SHP77 treated with DMSO at 0.1 percent for 48 hours (cell line): ENCODE measurements around the gene CPNE4.

Source experiments
- DNase-seq: peaks from one replicate; lab custom pipeline; 2025; lab: John Stamatoyannopoulos, UW

Gene CPNE4

DNA sequence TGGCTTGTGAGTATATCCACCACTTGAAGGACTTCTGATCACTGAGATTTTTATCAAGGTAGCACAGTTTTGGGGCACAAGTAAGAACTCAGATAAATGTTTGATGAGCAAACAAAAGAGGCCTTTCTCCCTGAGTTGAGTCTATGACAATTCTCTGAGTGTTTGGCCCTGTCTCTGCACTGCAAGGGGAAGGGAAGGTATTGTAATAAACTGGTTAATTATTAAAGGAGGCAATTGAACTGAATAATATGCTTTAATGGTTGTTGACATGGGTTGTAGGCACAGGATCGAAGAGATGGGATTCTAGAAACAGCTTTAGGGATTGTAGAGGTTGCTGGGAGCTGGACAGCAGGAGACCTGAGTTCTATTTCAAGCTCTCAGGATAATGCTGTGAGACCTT lies 437.0 kb downstream of the CPNE4 start:
- DNase-seq, result no peak

DNA sequence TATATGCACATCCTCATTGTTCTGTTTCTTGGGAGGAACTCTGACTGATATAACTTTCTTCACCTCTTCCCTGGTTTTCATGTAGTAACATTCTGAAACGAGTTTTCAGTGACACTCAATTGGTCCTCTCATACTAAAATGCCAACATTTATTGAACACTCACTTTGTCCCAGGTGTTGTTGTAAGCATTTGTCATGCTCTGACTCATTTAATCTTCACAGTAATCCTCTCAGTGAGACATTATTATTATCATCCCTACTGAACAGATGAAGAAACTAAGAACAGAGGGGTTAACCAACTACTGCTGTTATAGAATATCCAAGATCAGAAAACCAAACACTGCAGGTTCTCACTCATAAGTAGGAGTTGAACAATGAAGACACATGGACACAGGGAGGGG lies 437.9 kb downstream of the CPNE4 start:
- no peak for DNase-seq

GRCh38 chr3:131591394-131592014 lies 443.3 kb downstream of the CPNE4 start:
- no peak for DNase-seq

GRCh38 chr3:131586277-131586676 lies 448.5 kb downstream of the CPNE4 start:
- DNase-seq, result no peak

DNA sequence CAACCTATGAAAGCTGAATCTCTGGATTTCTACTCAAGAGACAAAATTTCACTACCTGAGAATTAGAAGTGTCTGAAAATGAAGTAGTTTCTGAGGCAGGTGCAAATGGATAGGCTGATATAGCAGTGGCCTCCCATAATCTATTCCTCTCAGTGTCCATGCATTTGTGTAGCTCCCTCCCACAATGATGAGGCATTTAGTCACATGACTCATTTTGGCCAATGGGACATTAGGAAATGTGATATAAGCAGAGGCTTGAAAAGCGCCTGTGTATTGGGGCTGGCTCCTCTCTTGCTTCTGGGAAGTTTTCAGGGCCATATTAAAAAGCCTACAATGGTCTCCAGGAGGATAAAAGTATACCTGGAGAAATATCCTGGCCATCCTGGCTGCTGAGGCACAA lies 452.4 kb downstream of the CPNE4 start:
- DNase-seq, result no peak

- DNase-seq, result no peak
Observed at GRCh38 chr3:131568460-131568859, 466.4 kb downstream of the CPNE4 start.

DNA sequence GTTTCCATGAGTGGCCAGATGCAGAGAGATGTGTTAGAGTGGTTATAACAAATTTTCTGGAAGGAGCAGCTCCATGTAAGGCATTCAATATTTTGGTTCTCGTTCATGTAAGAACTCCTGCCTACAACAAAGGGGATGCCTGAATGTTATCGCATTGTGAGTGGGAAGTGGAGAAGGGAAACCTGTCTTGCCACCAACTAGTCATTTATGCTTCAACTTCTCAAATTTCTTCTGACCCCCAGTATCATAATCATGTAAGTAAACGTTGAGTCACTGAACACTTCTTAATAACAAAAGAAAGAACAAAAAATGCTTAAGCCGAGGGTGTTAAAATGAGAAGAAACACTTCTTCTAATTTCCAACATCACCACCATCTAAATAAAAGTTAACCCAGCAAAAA lies 470.0 kb downstream of the CPNE4 start:
- DNase-seq, result no peak

DNA sequence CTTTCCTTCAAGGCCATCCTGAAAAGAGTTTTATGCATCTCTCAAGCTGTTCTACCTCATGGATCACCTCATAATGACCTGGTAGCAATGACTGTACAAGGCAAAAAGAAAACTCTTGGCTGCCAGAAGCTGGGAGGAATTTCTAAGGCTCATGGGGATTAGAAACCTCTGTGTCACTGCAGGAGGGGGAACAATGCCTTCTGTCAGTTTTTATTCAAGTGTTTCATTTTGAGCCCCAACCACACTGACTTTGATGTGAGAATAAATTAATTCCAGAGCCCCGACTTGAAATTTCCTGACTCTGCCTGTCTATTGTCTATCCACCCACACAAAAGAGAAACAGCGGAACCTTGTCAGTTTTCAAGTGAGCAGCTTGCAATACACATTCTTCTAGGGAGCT lies 473.3 kb downstream of the CPNE4 start:
- DNase-seq, result no peak

DNA sequence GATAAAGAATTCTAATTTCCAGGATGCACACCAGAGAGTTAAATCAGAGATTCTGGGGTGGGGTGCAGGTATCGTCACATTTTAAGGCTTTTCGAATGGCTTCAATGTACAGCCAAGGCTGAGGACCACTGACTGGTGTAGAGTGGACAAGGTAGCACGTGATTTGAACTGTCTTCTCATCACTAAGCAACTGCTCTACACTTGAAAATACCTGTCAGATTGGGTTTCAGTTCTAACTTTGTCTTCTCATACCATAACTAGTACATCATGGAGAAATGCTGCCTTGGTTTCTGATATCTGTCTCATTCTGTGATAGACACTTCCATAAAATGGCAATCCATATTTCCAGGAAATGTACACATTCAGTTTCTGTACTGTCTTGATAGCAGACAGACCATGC lies 474.0 kb downstream of the CPNE4 start:
- no peak for DNase-seq

DNA sequence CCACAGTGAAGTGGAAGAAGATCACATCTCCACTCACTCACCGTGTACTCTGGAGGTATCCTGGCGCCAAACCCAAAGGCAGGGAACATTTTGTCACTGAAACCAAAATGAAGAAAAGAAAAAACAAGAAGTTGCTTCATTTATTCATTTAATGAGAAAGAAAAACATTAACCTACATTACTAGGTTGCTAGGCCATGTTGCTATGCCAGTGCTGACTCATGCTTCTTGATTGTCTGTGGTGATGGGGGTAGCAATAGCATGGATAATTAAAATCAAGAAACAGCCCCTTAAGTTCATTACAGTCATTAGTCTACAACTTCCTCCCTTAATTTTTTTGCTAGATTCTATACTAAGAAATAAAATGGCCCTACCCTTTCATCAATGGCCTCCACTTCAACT lies 479.4 kb downstream of the CPNE4 start:
- DNase-seq, result no peak

DNA sequence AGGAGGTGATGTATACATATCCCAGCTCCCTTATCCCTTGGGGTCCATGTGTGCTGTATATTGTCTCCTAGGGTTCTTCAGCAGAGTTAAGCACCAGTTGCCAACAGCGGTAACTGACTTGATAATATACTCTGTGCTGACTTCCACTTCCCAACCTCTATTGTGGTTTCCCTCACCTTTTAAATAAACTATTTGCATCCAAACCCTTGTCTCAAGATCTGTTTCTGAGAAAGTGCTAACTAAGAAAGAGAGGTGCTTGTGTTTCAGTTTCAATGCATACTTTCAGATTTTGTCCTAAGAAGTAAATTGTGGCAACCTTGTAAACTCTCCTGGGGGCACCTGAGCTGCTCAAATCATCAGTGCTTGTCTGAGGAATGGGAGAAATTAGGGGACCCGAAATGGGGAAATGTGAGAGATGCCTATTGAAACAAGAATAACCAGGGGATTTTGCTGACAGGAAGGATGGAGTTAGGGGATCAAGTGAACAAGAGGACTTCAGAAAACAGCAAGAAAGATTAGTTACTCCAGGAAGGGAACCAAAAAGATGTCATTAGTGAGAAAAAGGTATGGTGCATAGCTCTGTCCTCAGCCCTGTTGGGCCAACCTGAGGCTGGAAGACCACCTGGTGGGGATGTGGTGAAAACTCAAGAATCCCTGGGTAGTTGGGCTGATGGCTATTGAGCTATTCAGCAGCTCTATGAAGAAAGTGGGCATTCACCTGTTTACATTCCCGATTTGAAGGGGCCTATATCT lies 481.1 kb downstream of the CPNE4 start:
- DNase-seq, result no peak

DNA sequence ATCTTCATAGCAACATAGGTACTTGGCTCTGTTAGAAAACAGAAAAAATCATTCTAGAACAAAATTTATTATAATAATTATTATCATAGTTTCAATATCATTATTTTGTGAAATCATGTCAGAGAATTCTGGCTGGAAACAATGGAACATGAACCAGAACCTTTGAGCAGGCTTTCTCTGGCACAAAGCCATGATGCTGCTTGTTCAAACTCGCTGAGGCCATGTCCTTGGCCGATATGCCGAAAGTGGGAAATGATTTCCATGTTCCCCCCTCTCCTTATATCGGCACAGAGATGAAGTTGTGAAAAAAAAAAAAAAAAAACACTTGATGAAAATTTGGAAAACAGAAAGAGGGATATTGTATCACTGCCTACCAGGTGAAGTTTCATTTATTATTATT lies 483.1 kb downstream of the CPNE4 start:
- no peak for DNase-seq

DNA sequence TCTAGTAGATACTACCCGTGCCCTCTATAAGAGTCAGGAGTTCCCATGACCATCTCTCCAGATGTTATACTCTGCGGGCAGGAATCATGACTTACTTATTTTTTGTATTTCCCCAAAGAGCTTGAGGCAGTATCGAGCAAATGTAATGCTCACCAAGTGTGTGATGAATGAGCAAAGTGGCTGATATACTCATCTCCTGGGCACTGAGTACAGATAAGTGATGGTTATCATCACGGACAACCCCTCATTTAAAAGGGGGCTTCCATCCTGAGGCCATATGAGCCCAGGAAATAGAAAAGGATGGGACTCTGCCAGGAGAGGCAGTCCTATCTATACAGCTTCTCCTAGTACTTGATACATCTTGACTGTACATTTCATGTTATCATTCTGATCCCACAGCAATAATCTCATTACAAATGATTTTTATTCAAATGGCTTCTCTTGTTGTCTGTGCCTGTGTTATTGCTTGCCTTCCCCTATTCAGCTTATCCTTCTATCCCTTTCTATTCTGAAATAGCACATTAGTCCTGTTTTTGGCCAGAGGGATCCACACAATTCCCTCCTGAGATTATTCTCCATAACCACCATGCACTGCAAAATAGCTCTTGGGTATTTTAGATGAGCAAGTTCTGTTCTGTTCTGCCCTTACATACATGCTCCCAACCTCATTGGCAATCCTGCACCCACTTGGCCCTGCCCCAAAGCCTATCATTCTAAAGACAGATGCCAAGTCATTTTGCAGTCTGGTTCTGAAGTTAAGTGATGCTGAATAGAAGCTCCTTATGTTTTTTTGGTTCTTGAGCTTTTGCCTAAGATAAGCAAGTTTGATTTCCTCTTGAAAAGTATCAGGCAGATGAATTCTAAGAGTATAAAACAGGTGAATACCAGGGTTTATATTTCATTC lies 484.0 kb downstream of the CPNE4 start:
- DNase-seq, result no peak

- DNase-seq, result no peak
Observed at GRCh38 chr3:131549340-131549739, 485.5 kb downstream of the CPNE4 start.

GRCh38 chr3:131547585-131547984 lies 487.2 kb downstream of the CPNE4 start:
- no peak for DNase-seq

GRCh38 chr3:131546441-131546840 lies 488.4 kb downstream of the CPNE4 start:
- no peak for DNase-seq

- no peak for DNase-seq
Observed at GRCh38 chr3:131544557-131544956, 490.3 kb downstream of the CPNE4 start.

- no peak for DNase-seq
Observed at GRCh38 chr3:131543714-131544113, 491.1 kb downstream of the CPNE4 start.

DNA sequence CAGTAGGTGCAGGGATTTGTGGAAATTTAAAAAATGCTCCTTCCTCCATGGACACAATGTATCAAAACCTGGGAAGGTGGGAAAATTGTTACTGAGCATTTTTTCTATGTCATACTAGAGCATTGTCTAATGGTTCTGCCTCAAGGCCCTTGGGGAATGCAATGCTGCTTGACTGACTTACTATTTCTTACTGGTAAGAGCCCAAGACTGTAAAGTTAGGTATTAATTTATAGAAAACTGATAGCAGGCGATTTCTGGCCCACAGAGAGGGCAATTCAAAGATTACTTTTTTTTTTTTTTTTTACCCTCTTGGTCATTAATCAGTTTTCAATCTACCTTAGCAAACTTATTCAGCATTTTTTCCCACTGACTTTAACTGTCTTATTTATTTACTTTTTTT lies 493.5 kb downstream of the CPNE4 start:
- DNase-seq, result no peak

- DNase-seq, result no peak
Observed at GRCh38 chr3:131540821-131541220, 494.0 kb downstream of the CPNE4 start.

- no peak for DNase-seq
Observed at GRCh38 chr3:131540143-131540542, 494.7 kb downstream of the CPNE4 start.

- DNase-seq, result no peak
Observed at GRCh38 chr3:131538968-131539367, 495.8 kb downstream of the CPNE4 start.

GRCh38 chr3:131537531-131537930 lies 497.3 kb downstream of the CPNE4 start:
- no peak for DNase-seq
